SK-N-SH (cell line): ENCODE measurements around the gene VPS13C. TPM values are rescaled to one million over a fixed set of nuclear protein-coding genes. Genes with fewer than 3 reads are reported as not detected.

Source experiments
- CTCF ChIA-PET: fragments of 300-600, 350-600 bp; formaldehyde crosslinking; extraction: SDS; loops from one replicate; lab custom pipeline; 2021; lab: Yijun Ruan, JAX
- POLR2A ChIA-PET: fragments of 350-600 bp; sonication (Branson Sonifier 250); formaldehyde crosslinking; extraction: SDS; loops from one replicate; lab custom pipeline; 2020; ENCODE audit warnings: antibody characterized with exemption, inconsistent platforms; lab: Yijun Ruan, JAX
- DNase-seq: peaks from one replicate; pipeline ENCODE4 v3.0.0; 2012
- H2AFZ ChIP-seq: fragments of 200-600 bp; sonication (generic); 2 replicates; pipeline ENCODE4 v1.8.1; 2016; ENCODE audit warnings: antibody characterized with exemption, mild to moderate bottlenecking, low read depth
- H3F3A ChIP-seq: fragments of 200-600 bp; sonication (generic); replicated peaks from 2 replicates; pipeline ENCODE3; 2016; ENCODE audit warnings: antibody characterized with exemption, mild to moderate bottlenecking; ENCODE audit not compliant: insufficient read depth
- H3K27ac ChIP-seq, 2 experiments: fragments of 200-500 bp in 1 of 2; fragments of 200-600 bp in 1 of 2; sonication (Bioruptor generic) in 1 of 2; sonication (generic), shearing (Covaris generic) in 1 of 2; 2 replicates each; pipeline versions ENCODE4 v1.5.1 to v1.6.1; 2014 to 2016; ENCODE audit warnings: low read depth in 2 of 2, inconsistent platforms in 1 of 2, low read length in 1 of 2, mild to moderate bottlenecking in 1 of 2, mixed read lengths in 1 of 2
- H3K27me3 ChIP-seq: fragments of 200-600 bp; sonication (generic), shearing (Covaris generic); 2 replicates; pipeline ENCODE4 v1.6.1; 2016; ENCODE audit warnings: mixed run types; ENCODE audit not compliant: insufficient read depth
- H3K36me3 ChIP-seq, 2 experiments: fragments of 200-500 bp in 1 of 2; fragments of 200-600 bp in 1 of 2; sonication (Bioruptor generic) in 1 of 2; sonication (generic) in 1 of 2; replicated peaks in 1 of 2; 2 replicates each; pipeline versions ENCODE3 to v1.5.1; 2014 to 2016; ENCODE audit warnings: low read length in 1 of 2, mild to moderate bottlenecking in 1 of 2; ENCODE audit not compliant: insufficient read depth in 2 of 2, control insufficient read depth in 1 of 2
- H3K4me1 ChIP-seq, 2 experiments: fragments of 200-500 bp in 1 of 2; fragments of 200-600 bp in 1 of 2; sonication (Bioruptor generic) in 1 of 2; sonication (generic), shearing (Covaris generic) in 1 of 2; 2 replicates each; pipeline versions ENCODE4 v1.5.1 to v1.6.1; 2014 to 2016; ENCODE audit warnings: low read depth in 1 of 2, low read length in 1 of 2, mixed run types in 1 of 2; ENCODE audit not compliant: insufficient read depth in 2 of 2, control insufficient read depth in 1 of 2
- H3K4me2 ChIP-seq: fragments of 200-600 bp; sonication (generic), shearing (Covaris generic); 2 replicates; pipeline ENCODE4 v1.6.1; 2017; ENCODE audit warnings: mixed run types
- H3K4me3 ChIP-seq, 2 experiments: fragments of 200-500 bp in 1 of 2; fragments of 200-600 bp in 1 of 2; sonication (Bioruptor generic) in 1 of 2; sonication (generic), shearing (Covaris generic) in 1 of 2; 2 replicates each; pipeline versions ENCODE4 v1.5.1 to v1.8.1; 2014 to 2016; ENCODE audit warnings: low read depth in 2 of 2, inconsistent platforms in 1 of 2, low read length in 1 of 2, mild to moderate bottlenecking in 1 of 2, mixed read lengths in 1 of 2, moderate library complexity in 1 of 2
- H3K79me2 ChIP-seq: fragments of 200-600 bp; sonication (generic); 2 replicates; pipeline ENCODE4 v1.8.1; 2017; ENCODE audit warnings: mild to moderate bottlenecking; ENCODE audit not compliant: insufficient read depth
- H3K9ac ChIP-seq: fragments of 200-600 bp; sonication (generic); 2 replicates; pipeline ENCODE4 v1.6.1; 2017; ENCODE audit warnings: mixed run types
- H3K9me2 ChIP-seq: fragments of 200-600 bp; sonication (generic); 2 replicates; pipeline ENCODE4 v1.6.1; 2017; ENCODE audit warnings: mixed run types
- H3K9me3 ChIP-seq: fragments of 200-600 bp; sonication (generic); 2 replicates; pipeline ENCODE4 v1.6.1; 2017; ENCODE audit warnings: mixed run types, mild to moderate bottlenecking, moderate library complexity
- H4K20me1 ChIP-seq: fragments of 200-600 bp; sonication (generic); 2 replicates; pipeline ENCODE4 v1.6.1; 2017; ENCODE audit warnings: mild to moderate bottlenecking, mixed run types; ENCODE audit not compliant: insufficient read depth
- ELF1 ChIP-seq: IDR thresholded peaks from 2 replicates; pipeline ENCODE4 v1.4.0; 2012
- RCOR1 ChIP-seq: fragments of 150-350 bp; IDR thresholded peaks from 2 replicates; pipeline ENCODE4 v1.6.1; 2017; ENCODE audit warnings: antibody characterized with exemption, low read length
- WGBS: methylation state at CpG from one replicate; pipeline ENCODE4 v1.1.6; 2017; ENCODE audit warnings: low lambda C conversion rate; 5-methylcytosine and 5-hydroxymethylcytosine counted together
- polyA plus RNA-seq, 3 experiments: library from polyadenylated mRNA; depleted of rRNA; stranded (reverse); fragments of >200 nt; gene quantifications; 2 replicates each; pipeline ENCODE4 v1.2.3, GENCODE V29; 2012
- TF ChIP-seq, protein P1 (sequence below): IDR thresholded peaks from 2 replicates; pipeline ENCODE4 v1.6.1; 2012; ENCODE audit warnings: mild to moderate bottlenecking, low read depth, low read length, moderate library complexity
- TF ChIP-seq, protein P2 (sequence below): fragments of 200-600 bp; sonication (generic); IDR thresholded peaks from 2 replicates; pipeline ENCODE4 v1.6.1; 2017; ENCODE audit warnings: antibody characterized with exemption, mild to moderate bottlenecking, moderate library complexity

The VPS13C gene
- polyA plus RNA-seq, 1 of the 3 experiments (the other 2 are of a cell fraction): 5.7 TPM

- peaks cover 10% of the 10 kb centered on the region for H3F3A ChIP-seq
- 71% methylated on average over 9 of the region's 9 CpGs for WGBS
- TF ChIP-seq, protein P1, sequence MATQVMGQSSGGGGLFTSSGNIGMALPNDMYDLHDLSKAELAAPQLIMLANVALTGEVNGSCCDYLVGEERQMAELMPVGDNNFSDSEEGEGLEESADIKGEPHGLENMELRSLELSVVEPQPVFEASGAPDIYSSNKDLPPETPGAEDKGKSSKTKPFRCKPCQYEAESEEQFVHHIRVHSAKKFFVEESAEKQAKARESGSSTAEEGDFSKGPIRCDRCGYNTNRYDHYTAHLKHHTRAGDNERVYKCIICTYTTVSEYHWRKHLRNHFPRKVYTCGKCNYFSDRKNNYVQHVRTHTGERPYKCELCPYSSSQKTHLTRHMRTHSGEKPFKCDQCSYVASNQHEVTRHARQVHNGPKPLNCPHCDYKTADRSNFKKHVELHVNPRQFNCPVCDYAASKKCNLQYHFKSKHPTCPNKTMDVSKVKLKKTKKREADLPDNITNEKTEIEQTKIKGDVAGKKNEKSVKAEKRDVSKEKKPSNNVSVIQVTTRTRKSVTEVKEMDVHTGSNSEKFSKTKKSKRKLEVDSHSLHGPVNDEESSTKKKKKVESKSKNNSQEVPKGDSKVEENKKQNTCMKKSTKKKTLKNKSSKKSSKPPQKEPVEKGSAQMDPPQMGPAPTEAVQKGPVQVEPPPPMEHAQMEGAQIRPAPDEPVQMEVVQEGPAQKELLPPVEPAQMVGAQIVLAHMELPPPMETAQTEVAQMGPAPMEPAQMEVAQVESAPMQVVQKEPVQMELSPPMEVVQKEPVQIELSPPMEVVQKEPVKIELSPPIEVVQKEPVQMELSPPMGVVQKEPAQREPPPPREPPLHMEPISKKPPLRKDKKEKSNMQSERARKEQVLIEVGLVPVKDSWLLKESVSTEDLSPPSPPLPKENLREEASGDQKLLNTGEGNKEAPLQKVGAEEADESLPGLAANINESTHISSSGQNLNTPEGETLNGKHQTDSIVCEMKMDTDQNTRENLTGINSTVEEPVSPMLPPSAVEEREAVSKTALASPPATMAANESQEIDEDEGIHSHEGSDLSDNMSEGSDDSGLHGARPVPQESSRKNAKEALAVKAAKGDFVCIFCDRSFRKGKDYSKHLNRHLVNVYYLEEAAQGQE: no peak
- TF ChIP-seq, all 33 proteins: peak for 0
- no peaks in the 10 kb centered on the region for H3K9me3 ChIP-seq
- no peak overlapping the region for H3K4me2 ChIP-seq
- DNase-seq: peak; percentile 33
- H3K4me3 ChIP-seq: no peak overlapping the region; a peak in 1 of 4 replicates
- H3K9me2 ChIP-seq: no peaks in the 10 kb centered on the region
- H4K20me1 ChIP-seq: no peaks in the 10 kb centered on the region
- ChIA-PET POLR2A (interaction anchor here (0.6 kb wide), 1 partner anchor 135 kb away, joined by 3 read pairs; no protein-coding TSS in a partner anchor), CTCF (interaction anchor here (1.0 to 1.5 kb wide), 3 partner anchors 10 to 826 kb away, joined by 3 to 4 read pairs (median 3); partner anchors contain the start of gene VPS13C)
- peaks cover 6 to 8% of the 10 kb centered on the region in 2 experiments; a peak in 2 of 4 replicates for H3K4me1 ChIP-seq
- no peak overlapping the region for H3K9ac ChIP-seq
- no peak overlapping the region for H2AFZ ChIP-seq
- peaks cover 66 to 68% of the 10 kb centered on the region in 2 experiments for H3K36me3 ChIP-seq
- H3K27me3 ChIP-seq: no peaks in the 10 kb centered on the region
- H3K27ac ChIP-seq: peak overlapping the region; percentile 24 to 93; a peak in 3 of 4 replicates
- no peaks in the 10 kb centered on the region for H3K79me2 ChIP-seq
Measured at GRCh38 chr15:61915640-61916039, 144.6 kb downstream of the VPS13C start.

GRCh38 chr15:61910839-61911369 is 149.3 kb downstream of the VPS13C start:
- H3K4me2 ChIP-seq: no peak overlapping the region
- CTCF ChIA-PET: interaction anchor here (1.1 kb wide), 1 partner anchor 343 kb away, joined by 3 read pairs; no protein-coding TSS in a partner anchor
- POLR2A ChIA-PET: no interaction called here
- no peaks in the 10 kb centered on the region for H3K9me2 ChIP-seq
- no peak overlapping the region for H3K4me3 ChIP-seq
- H3K36me3 ChIP-seq: peaks cover 65 to 73% of the 10 kb centered on the region in 2 experiments
- DNase-seq: no peak
- peaks cover 10% of the 10 kb centered on the region for H3F3A ChIP-seq
- no peaks in the 10 kb centered on the region for H3K79me2 ChIP-seq
- no peaks in the 10 kb centered on the region for H3K9me3 ChIP-seq
- no peak overlapping the region for H2AFZ ChIP-seq
- H3K27ac ChIP-seq: no peak overlapping the region
- H3K4me1 ChIP-seq: peaks cover 2 to 8% of the 10 kb centered on the region in 2 experiments; a peak in 2 of 4 replicates
- no peak overlapping the region for H3K9ac ChIP-seq
- H3K27me3 ChIP-seq: no peaks in the 10 kb centered on the region
- no peaks in the 10 kb centered on the region for H4K20me1 ChIP-seq
- TF ChIP-seq RCOR1: no peak
- no peak for TF ChIP-seq ELF1
- TF ChIP-seq, protein P2, sequence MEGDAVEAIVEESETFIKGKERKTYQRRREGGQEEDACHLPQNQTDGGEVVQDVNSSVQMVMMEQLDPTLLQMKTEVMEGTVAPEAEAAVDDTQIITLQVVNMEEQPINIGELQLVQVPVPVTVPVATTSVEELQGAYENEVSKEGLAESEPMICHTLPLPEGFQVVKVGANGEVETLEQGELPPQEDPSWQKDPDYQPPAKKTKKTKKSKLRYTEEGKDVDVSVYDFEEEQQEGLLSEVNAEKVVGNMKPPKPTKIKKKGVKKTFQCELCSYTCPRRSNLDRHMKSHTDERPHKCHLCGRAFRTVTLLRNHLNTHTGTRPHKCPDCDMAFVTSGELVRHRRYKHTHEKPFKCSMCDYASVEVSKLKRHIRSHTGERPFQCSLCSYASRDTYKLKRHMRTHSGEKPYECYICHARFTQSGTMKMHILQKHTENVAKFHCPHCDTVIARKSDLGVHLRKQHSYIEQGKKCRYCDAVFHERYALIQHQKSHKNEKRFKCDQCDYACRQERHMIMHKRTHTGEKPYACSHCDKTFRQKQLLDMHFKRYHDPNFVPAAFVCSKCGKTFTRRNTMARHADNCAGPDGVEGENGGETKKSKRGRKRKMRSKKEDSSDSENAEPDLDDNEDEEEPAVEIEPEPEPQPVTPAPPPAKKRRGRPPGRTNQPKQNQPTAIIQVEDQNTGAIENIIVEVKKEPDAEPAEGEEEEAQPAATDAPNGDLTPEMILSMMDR: no peak
